ENCODE measurements around the gene HPCAL4.

The HPCAL4 gene

DNA sequence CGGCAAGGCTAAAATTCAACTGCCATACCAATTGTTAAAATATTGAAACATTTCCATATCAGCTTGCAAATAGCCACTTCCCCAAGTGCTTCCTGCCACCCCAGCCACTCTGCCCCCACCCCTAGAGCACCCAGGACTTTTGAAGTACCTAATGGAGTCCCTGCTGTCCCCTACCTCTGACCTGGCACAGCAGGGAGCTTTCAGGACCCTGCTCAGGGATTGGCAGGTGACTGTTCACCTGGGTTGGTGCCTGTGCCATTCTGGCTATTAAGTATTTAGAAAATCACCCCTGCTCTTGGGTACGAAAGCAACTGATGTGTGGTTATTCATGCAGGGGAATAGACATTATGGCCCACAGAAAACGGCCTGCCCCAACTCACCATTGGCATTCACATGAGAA lies 9.1 kb upstream of the HPCAL4 start:
- DNase-seq = no peak

- no peak for DNase-seq
Observed at GRCh38 chr1:39699419-39699818, 8.2 kb upstream of the HPCAL4 start.

- DNase-seq = no peak
Observed at GRCh38 chr1:39698568-39698967, 7.3 kb upstream of the HPCAL4 start.

DNA sequence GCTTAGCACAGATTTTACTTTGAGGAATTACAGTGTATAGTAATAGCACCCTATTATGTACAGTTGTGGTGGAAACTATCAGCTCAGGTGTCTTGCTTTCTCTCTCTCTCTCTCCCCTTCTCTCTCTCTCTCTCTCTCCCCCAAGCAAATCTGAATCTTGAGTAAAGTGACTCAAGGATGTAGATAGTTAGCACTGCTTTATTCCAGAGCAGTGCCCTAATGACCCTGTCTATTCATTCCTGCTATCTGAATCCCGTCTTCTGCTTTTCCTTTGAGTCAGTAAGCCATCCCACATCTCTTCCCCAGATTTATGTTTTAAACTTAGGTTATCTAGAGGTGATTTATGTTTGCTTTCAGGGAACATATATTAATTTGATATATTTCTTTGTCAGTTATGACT lies 5.2 kb upstream of the HPCAL4 start:
- no peak for DNase-seq

- DNase-seq = no peak
Observed at GRCh38 chr1:39695016-39695415, 3.8 kb upstream of the HPCAL4 start.

DNA sequence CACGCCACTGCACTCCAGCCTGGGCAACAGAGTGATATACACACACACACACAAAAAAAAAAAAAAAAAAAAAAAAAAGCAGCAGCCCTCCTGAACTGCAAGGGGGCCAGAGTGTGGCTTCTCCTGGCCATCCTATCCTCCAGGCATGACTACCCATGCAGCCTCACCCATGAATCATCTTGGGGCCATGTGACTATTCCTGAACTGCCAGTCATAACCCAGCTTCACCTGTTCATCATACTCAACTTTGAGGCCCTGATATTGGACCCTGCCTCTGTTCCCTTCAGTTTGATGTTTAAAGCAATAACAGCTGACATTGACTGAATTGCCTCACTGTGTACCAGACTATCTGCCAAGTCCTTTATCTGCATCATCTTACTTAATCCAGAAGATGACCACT lies 2.8 kb upstream of the HPCAL4 start:
- DNase-seq = no peak

DNA sequence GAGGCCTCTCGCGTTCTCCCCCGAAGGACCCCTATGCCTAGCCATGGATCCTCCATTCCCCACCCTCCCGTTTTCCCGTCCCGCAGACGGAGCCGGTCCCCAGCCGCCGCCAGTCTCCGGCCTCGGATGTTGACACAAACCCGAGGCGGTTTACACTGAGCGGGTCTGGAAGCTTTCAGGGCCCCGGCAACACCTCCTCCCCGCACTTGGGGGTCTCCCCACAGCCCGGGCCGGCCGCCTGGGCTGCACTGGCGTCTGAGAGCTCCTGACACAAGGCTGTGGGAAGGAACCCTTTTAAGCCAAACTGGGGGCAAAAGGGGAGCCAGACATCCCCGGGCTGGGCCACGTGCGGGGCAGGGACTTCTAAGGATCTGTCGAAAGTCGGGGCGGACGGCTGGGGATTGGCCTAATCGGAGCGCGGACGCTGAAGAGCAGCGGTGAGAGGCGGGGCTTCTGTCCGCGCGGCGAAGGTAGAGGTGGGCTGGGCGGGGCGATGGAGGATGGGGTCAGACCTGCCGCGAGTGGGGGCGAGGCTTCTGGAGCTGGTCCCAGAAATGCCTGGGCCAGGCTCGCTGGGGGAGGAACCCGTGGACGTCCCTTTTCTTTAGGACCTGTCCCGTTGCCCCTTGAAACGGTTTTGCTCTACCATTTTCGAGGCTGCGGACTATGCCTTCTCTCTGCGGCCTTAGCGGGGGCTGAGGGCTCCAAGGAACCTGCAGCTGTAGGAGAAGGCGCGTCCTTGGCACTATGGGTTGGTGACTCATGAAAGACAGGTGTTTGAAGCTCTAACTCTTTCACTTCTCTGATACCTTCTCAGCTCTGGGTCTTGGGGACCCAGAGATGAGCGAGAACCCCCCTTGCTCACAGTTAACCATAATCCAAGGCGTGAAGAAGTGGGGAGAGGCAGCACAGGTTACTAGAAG lies 1.2 kb upstream of the HPCAL4 start:
- no peak for DNase-seq

DNA sequence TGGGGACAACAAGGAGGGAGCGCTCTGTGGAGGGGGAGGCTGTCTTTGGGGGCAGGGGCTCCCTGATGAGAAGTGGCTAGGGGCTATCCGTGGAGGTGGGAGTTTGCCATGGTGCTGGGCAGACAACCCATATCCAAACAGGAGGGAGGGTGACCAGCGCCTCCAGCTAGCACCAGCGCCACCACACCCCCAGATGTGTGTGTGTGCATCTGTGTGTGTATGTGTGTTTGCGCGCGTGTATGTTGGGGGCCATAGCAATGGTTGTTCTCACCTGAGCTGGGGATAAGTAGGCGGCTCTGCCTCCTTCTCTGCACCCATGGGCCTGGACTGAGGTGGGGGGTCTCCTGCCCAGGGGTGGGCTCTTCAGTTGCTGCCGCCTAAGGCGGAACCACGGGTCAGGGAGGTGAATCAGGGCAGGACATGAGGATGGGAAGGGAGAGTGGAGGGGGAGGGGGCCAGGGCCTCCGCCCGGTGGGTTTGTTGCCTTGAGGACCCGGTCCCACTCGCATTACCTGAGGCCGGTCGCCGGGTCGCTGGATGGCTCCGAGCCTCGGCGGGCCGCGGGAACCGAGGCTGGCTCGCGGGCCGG lies 345 bp downstream of the HPCAL4 start:
- no peak for DNase-seq

DNA sequence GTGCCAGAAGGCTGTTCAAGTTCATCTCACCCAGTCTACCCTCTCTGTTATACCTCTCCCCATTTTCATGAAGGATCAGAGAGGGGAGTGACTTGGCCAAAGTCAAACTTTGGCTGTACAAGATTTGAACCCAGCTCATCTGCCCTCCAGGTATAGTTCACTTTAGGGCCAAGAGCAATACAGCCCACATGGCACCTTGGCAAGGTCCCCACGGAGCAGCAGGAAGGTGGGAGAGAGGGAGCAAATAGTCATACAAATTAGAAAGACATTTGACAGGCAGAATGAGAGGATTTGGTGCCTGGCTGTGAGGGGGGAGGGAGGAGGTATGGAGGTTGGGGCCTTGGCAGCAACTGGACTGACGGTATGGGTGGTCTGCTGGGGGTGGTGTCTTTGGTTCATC lies 1.0 kb downstream of the HPCAL4 start:
- DNase-seq = no peak

- DNase-seq = no peak
Observed at GRCh38 chr1:39689635-39690034, 1.6 kb downstream of the HPCAL4 start.

DNA sequence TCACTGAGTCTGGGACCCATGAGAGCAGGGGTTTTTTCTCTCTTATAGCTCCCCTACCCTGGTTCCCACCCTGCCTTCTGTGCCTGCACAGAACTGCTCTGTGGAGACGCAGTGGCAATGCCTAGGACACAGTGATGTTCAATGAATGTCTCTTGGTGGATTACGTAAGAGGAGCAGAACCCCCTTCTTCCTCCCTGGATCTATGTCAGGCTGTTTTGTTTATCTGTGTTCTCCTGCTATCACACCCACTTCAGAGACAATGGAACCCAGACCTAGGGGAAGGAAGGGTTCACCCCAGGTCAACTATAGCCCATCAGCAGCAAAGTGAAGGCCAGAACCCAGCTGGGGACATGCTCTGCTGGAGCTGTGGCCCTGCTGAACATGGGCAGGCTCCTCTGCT lies 2.0 kb downstream of the HPCAL4 start:
- no peak for DNase-seq

GRCh38 chr1:39688706-39689105 lies 2.5 kb downstream of the HPCAL4 start:
- no peak for DNase-seq

- no peak for DNase-seq
Observed at GRCh38 chr1:39687243-39687642, 4.0 kb downstream of the HPCAL4 start.

DNA sequence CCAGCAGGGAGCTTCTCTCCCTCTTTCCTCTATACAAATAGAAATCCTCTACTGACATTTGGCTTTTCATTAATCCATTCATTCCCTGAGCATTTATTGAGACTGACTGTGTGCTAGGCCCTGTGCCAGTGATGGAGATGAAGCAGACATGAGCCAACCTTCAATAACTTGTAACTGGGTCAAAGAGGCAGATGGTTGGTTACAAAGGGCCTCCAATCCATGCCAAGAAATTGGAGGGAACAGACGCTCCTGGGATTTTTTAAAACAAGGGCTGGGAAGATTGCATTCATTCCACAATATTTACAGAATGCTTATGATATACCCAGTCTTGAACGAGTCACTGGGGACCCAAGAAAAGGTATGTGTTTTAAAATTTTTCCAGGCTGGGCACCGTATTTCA lies 6.2 kb downstream of the HPCAL4 start:
- DNase-seq = no peak

DNA sequence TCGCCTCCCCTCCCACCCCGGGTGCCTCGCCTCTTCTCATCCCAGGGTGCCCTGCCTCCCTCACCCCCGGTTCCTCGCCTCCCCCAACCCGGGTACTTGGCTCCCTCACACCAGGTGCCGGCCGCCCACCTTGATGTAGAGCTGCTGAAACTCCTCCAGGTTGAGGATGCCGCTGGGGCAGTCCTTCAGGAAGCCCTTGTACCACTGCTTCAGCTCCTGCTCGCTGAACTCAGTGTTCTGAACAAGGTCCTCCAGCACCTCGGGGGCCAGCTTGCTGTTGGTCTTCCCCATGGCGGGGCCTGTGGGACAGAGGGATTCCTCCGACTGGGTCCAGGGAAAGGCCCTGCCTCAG lies 6.9 kb downstream of the HPCAL4 start:
- no peak for DNase-seq

GRCh38 chr1:39683591-39684312 lies 7.5 kb downstream of the HPCAL4 start:
- DNase-seq = no peak

DNA sequence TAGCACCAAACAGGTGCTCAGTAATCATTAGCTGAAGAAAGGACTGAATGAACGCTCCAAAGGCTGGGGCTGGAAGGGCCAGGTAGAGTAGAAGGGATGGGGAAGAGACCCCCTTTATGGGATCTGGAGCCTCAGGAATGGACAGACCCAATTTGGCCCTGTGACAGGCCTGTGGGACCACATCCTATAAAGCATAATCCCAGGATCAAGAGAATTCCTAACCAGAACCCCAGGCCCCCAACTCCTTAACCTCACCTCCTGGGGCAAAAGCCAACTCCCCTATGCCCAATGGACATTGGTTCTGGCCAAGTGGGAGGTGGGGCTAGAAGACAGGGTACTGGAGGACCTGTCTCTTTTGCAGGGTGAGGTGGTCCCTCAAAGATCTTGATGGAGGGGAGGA lies 9.2 kb downstream of the HPCAL4 start:
- DNase-seq = no peak

- DNase-seq = no peak
Observed at GRCh38 chr1:39681294-39681693, 9.9 kb downstream of the HPCAL4 start.

GRCh38 chr1:39680751-39681150 lies 10.5 kb downstream of the HPCAL4 start:
- DNase-seq = no peak

- no peak for DNase-seq
Observed at GRCh38 chr1:39679821-39680220, 11.4 kb downstream of the HPCAL4 start.

DNA sequence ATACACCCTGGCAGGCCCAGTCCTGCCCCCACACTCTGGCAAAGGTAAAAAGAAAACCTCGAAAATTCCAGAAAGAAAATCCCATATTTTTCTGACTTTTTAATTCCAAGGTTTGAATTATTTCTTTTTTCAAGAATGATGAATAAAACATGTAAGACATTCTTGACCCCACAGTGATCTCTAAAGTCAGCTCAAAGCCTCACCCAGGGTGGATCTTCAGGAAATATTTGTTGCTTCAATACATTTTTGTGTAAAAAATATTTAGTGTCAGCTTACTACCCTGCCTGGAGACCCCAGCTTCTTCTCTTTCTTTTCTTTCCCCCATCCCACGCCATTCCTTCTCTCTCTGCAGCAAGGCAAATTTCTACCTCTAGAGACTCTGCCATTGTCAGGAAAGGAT lies 12.3 kb downstream of the HPCAL4 start:
- DNase-seq = no peak

DNA sequence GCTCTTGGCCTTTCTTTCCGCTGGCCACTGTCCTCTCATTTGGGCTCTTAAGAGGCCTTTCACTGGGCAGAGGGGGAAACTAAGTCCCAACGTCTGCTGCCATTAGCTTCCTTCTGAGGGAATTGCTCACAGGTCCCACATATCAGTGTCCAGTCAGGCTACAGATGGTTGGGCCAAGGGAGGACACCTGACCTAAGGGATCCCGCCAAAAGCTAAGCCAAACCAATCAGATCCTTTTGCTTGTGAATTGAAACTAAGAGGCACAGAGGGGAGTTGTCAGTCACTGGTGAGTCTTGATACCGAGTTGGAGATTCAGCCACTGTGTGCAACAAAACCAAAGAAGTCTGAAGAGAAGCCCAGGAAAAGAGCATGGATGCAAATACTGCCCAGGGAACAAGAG lies 13.6 kb downstream of the HPCAL4 start:
- DNase-seq = no peak

DNA sequence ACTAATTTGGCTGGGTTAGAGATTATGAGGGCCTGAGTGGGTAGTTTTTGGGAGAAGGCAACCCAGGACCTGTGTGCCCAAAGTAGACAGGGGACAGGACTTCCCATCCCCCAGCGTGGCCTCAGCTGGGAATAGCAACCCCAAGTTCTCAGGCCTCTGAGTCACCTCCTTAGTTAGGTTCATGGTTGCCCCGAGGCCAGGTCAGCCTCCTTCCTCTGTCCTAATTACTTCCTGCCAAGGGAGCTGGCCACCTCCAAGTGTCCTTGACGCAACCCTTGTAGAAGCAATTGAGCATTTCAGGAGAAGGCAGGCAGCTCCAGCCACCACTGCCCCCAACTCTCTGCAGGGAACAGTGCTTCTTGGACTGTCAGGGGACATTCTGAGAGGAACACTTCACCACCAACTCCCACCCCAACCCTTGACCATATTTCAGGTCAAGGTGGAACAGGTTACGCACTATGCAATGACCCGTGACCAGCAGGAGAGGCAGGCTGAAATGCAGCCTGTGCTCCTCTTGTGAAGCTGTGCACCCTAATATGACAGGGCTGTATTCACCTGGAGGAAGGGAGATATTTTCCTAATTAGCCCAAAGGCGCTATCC lies 14.2 kb downstream of the HPCAL4 start:
- no peak for DNase-seq

- no peak for DNase-seq
Observed at GRCh38 chr1:39675220-39675619, 16.0 kb downstream of the HPCAL4 start.
